NCI-H82 (cell line): ENCODE data around the gene MARK4.
A peak's percentile ranks its signal among the peaks of the same experiment; 100 is the strongest.

Source experiments
- DNase-seq: peaks from one replicate; lab custom pipeline; 2025; lab: John Stamatoyannopoulos, UW

Gene MARK4

DNA sequence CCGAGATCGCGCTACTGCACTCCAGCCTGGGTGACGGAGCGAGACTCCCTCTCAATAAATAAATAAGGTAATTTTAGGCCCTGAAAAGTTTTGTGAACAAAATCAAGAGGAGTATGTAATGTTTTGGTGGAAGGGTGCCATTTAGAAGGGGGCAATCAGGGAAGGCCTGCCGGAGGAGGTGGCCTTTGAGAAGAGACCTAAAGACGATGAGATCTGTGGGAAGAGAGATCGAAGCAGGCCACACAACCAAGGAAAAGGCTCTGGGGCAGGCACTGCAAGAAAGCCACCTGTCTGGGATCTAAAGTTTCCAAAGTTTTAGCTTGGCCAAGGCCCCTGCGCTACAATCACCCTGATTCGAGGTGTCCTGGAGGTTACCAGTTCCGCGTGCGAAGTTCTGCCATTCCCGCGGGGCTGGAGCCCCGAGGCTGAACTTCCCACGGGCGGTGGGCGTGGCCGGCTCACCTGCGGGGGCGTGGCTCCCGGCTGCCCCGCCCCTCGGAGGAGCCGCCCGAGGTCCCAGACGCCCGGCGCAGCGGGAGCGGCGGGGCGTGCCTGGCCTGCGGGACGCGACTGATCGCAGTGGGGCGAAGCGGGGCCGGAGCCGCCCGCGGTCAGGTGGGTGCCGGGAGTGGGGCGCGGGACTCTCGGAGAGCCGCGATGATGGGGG lies 89.3 kb downstream of the MARK4 start, which contains the start of gene KLC3:
KLC3 (plus strand) TSS at position 519 of the 667 bp plus-strand sequence. CDS start 4,792 bp downstream, outside the sequence.
- DNase-seq, result peak; percentile 42

DNA sequence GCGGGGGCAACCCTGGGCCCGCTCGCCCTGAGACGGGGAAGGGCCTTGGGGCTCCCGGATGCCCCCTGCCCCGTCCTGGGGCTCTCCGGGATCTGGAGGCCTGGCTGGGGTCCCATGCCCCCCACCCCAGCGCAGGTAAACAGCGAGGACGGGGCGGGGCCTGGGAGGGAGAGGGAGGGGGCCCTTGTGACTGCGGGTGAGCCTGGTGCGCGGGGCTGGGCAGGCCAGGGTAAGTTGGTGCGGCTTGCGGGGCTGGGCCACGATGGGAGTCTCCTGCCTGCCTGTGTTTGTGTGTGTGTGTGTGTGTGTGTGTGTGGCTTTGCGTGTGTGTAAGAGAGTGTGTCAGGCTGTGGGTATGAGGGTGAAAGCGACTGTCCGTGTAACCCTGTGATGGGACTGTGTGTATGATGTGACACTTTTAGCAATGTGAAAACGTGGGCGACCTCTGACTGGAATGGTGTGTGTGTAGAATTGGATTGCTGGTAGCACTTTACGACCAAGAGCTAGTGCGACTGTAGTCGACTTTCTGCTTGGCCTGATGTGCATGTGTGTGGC lies 89.9 kb downstream of the MARK4 start:
- DNase-seq, result no peak

DNA sequence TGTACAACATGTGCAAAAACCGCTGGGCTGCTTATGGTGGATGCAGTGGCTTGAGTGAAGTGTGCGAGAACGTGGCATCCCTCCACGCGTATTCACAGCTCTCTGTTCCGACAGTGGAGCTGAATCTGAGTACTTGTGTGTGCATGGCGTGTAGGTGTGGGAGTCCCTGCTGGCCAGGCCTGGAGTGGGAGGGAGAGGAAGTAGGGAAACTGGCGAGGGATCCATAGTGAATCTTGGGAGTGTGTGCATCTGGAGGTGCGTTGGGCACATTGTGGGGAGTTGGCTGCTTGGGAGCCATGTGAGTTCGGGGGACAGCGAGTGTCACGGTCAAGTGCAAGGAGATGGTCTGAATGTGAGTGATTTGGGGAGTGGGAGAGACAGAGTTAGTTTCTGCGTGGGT lies 91.8 kb downstream of the MARK4 start:
- no peak for DNase-seq

DNA sequence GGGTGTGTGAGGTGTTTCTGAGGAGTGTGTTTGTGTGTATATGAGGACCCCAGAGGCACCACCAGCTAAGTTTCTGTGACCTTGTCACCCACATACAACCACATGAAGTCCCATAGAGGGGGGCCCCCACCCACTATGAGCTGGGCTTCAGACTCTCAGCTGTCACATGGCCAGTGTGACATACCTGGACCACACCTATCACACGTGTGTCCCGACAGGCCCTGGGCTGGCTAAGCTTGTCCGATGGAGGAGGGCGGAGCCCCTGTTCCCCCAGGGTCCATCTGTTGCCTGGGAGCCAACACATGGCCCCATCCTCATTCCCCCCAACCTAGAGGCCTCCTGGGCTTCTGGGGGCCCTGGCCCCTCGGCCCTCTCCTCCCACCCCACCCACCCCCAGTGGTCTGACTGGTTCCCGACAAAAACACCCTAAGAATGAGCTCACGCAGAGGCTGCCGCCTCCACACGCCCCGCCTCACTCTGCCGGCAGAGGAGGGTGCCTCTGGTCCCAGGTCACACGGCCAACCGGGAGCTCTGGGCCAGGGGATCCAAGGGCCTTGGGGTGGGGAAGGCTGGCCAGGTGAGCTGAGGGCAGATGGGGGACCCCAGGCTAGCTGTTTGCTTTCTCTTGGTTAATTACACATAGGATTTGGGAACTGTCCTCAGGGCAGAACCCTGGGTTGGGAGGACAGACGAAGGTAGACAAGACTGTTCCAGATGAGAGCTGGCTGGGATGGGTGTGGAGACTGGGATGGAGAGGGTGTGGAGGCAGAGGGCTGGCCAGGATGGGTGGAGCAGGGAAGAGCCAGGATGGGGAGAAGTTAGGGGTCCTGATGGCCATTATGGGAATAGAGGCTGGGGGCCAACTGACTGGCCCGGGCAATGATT lies 93.8 kb downstream of the MARK4 start:
- no peak for DNase-seq

DNA sequence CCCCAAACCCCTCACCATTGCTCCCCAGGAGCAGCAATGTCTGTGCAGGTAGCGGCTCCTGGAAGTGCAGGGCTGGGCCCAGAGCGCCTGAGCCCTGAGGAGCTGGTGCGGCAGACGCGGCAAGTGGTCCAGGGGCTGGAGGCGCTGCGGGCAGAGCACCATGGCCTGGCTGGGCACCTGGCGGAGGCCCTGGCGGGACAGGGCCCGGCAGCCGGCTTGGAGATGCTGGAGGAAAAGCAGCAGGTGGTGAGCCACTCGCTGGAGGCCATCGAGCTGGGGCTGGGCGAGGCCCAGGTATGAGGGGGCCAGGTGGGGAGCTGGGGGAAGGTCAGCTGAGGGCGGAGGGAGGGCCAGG lies 94.4 kb downstream of the MARK4 start:
- no peak for DNase-seq

DNA sequence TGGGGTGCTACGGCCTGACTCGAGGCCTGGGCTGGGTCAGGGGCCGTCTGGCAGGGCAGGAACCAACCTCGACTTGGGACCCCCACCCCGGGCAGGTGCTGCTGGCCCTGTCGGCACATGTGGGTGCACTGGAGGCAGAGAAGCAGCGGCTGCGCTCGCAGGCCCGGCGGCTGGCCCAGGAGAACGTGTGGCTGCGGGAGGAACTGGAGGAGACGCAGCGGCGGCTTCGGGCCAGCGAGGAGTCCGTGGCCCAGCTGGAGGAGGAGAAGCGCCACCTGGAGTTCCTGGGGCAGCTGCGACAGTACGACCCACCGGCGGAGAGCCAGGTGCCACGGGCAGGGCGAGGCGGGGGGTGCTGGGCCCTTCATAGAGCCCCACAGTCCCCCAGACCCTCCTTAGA lies 95.4 kb downstream of the MARK4 start:
- DNase-seq, result peak; percentile 64

- DNase-seq, result no peak
These were observed 96.7 kb downstream of the MARK4 start for GRCh38 chr19:45347570-45348366.

DNA sequence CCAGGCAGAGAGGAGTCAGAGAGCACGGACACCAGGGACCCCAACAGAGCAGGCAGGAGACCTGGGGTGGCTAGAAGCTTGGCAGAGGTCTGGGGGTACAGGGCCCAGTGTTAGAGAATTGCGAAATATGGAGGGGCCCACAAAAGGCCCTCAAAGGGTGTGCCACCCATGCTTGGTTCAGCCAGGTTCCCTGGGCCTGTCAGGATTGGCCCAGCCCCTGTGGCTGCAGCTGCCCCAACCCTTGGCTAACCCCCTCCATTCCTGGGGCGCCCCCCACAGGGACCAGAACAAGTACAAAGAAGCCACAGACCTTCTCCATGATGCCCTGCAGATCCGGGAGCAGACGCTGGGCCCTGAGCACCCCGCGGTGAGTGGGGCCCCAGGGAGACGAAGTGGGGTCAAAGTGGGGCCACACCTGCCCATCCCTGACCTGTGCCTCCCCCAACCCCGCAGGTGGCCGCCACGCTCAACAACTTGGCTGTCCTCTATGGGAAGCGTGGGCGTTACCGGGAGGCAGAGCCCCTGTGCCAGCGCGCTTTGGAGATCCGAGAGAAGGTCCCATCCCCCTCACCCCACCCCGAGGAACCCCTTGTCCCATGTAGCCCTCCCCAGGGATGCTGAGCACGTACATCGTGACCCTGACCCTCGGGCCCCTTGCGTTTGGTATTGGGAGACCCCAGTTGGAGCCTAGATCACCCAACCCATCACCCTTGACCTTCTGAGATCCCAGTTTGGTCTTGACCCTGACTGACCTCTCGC lies 97.5 kb downstream of the MARK4 start:
- DNase-seq, result no peak

- DNase-seq, result no peak
These were observed 98.0 kb downstream of the MARK4 start for GRCh38 chr19:45349126-45349415.

DNA sequence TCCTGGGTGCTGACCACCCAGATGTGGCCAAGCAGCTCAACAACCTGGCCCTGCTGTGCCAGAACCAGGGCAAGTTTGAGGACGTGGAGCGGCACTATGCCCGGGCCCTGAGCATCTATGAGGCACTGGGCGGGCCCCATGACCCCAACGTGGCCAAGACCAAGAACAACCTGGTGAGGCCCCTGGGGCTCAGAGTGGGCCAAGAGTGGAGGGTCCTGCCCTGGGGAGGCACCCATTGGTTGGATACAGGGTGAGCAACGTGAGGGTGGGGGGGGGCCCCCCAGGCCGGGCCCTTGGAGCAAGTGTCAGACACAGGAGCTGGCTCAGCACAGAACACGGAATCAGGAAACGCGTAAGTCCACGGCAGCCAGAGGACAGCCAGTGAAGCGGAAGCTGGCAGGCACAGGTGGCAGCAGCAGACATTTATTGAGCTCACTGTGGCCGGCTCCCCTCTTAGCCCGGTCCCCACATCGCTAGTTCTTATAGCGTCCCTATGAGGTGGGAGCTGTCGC lies 98.4 kb downstream of the MARK4 start:
- DNase-seq, result no peak

GRCh38 chr19:45350477-45351058 lies 99.5 kb downstream of the MARK4 start:
- DNase-seq, result no peak

GRCh38 chr19:45351401-45351952 lies 100.4 kb downstream of the MARK4 start:
- DNase-seq, result no peak

DNA sequence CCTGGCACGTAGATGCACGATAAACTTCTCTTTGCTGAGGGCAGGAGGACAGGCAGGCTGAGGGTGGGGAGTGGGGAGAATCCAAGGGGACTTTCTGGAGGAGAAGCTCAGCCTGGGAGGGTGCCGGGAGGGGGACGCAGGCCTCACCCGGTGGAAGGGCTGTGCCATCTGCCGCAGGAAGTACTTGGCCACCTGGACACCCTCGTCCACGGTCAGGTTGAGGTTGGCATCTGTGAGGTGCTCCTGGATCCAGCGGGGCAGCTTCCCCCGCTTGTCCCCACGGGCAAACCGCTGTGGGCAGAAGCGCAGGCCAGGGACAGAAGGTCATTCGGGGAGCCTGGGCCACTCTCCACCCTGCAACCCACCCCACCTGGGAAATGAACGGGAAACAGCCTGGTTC lies 101.0 kb downstream of the MARK4 start:
- no peak for DNase-seq

DNA sequence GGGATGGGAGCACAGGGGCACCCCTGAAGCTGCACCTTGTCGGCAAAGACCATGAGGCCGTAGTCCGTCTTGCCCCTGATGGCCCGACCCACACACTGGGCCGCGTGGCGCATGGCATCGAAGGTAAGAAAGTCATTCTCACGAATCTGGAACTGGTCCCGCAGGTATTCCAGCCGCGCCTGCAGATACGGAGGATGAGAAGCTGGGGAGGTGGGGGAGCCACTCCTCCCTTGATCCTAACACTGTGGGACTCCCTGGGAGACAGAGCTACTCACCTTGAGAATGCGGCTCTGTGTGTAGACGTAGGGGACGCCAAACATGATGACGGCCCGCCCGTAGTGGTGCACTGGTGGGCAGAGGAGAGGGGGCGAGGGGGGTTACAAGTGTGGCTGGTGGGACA lies 101.4 kb downstream of the MARK4 start:
- DNase-seq, result no peak

DNA sequence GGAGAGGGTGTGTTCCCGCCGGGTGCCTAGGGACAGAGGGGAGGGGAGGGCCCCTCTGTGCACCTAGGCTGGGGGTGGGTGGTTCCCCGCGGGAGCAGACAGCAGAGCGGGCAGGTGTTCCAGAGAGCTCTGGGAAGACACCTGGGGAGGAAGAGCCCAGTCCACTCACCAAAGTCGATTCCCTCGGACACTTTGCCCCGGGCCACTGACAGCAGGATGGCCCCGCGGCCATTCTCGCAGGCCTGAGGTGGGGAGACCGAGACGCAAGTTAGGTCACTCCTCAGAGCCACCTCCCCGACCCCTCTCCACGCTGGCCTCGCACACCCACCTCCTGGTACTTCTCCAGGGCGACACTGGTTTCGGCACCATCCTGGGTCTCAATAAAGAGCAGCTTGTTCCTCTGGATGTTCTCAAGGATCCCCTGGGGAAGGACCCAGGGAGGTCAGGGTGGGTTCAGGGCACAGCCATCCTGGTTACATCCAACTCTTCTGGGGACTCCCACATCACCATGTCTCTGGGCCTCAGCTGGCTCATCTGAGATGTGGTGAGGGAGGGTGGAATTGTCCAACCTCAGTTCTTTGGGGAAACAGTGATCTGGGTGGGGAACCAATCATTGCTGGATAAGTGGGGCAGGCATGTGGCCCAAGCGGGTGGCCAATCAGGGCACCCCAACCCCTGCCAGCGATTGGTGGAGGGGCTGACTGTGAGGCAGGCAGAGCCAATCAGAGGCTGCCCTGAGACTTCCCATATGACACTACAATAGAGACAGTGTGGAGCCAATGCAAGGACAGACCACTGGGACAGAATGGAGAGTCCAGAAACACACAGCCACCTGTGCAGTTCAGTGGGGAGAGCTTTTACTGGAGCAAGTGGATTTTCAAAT lies 102.1 kb downstream of the MARK4 start:
- no peak for DNase-seq

- DNase-seq, result no peak
These were observed 103.3 kb downstream of the MARK4 start for GRCh38 chr19:45354241-45354842.
